Stimulated activated CD4-positive, alpha-beta T cell treated with anti-CD3 and anti-CD28 coated beads, Interleukin-2, amount 100 ng/mL, for 24 hours (primary cell): ENCODE measurements around the gene NAA30.

Experiments used
- DNase-seq, 2 donors: peaks; one replicate each; pipeline ENCODE4 v3.0.0-alpha.2; 2020

The NAA30 gene

DNA sequence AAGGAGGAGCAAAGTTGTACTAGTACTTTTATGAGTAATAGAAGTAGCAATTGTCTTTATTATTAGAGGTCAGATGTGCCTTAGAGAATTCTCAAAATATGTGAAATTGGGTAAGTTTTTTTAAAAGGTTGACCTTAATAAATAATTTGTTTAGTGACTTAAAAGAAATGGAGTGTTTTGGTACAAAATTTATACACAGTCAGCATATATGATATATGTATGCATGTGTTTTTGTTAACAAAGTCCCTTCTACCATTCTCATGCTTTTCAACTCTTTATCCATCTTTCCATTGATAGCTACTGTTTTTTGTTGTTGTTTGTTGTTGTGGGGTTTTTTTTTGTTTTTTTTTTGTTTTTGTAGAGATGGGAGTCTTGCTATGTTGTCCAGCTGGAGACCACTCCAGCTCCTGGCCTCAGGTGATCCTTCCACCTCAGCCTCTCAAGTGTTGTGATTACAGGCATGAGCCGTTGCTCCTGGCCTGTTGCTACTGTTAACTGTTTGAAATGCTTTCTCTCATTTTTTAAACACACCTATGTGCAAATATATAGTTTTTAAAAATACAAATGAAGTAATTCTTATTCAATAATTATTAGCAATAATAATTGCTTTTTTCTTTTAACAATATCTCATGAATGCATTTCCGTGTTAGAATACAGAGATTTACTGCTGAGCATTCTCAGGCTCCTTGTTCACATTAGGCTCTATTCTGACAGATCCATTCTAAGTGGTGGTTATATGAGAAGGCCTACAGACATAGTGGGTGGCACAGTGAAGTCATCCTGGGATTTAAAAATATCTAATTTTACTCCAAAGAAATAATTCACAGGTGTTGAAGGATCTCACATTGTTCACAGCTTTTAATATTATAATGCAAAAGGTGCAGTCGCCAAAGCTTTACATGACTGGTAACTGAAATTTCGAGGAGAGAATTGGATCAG lies 10.4 kb downstream of the NAA30 start:
- no peak for DNase-seq

DNA sequence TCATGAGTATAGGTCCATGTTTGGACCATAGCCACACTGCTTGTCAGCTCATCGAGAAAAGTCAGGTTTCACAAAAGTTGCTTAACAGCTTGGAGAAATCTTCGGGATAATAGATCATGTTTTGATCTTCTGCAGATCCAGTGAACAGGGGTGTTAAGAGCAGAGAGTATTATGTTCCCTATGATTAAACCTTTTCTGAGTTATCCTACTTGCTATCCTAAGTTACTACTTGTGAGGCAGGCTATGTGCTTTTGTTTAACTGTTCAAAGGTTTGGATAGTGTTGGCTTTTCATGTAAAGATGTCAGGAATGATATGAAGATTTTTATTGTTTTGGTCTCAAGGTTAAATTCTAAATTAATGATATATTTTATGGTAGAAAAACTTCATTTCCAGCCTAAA lies 11.1 kb downstream of the NAA30 start:
- no peak for DNase-seq

DNA sequence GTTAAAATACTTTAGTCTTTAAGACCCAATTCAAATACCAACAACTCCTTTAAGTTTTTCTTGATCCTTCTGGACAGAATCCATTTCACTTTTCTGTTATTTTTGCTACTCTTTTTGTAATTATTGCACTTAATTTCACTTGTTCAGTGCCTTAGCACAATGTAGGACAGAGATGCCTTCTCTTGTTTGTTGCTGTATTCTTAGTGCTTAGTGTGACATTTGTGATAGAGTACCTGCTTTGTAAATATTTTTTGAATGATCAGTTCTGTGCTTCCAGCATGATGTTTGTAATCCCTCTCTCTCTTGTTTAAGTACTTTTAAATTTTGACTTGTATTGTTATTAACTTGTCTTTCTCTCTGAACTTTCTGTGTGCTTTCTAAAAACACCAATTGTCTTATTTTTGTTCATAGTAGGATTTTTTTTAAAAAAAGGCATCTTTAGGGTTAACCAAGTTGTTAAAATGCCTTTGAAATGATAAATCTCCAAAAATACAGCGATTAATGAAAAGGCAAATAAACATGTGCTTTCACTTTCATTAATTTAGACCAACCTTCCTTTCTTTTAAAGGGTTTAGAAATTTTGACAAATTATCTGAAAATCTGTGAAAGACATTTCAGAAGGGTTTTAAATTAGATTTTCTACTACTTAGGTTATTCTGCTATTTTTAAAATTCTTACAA lies 11.9 kb downstream of the NAA30 start:
- no peak for DNase-seq

DNA sequence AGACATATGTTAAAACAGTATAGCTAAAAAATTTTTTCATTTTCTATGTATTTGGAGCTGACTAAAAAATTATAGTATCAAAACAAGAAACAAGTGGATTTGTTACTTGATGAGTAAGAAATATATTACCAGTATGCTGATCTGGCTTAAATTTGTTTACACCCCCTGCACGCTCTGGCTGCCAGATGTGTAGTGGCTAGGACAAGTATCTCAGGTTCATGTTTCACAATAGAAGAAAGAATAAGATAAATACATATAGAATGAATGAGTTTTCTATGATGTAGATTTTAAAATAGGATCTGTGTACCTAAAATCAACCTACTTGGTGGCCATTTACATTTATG lies 13.1 kb downstream of the NAA30 start:
- DNase-seq, result no peak

DNA sequence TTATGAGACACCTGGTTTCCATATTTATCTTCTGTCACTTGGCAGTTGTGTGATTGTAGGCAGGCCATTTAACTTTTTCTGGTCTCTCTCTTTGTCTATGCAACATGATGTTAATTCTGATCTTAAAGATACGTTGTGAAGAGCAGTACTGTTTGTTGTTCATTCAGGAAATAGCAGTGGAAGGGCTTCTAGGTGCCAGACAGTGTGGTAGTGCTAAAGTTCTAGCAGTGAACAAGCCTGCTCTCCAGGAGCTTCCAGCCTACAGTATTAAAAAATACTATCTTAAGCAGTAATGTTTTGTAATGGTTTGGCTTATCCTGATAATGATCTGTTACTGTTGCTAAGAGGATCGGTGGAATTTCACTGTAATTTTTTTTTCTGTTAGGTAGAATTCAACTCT lies 15.2 kb downstream of the NAA30 start:
- no peak for DNase-seq

DNA sequence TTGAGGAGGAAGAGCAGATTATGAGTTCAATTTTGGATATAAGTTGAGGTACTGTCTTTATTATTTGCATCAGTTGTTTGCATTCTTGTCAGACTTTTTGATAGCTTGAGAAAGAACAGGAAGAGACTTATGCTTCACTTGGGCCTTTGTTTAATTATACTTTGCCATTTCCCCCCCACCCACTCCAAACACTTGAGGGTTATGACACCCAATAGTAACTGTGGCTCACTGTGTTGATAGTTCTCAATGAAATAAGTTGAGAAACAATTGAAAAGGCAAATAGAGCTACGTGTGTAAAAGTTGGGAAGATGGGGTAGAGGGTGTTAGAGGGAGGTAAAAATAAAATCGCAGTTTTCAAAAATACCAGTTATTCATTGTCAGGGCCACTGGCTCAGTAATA lies 17.7 kb downstream of the NAA30 start:
- no peak for DNase-seq

DNA sequence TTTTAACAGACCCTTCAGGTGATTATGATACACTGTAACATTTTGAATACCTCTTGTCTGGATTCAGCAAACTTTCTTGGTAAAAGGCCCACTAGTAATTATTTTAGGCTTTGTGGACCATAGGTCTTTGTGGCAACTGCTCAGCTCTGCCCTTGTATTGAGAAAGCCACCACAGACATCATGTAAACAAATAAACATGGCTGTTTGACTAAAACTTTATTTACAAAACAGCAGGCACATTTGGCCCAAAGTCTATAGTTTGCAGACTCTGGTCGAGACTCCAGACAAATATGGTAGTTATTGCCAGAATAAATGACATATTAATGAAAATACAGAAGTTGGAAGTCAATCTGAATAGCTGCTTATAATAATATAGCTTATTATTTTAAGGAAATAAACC lies 18.2 kb downstream of the NAA30 start:
- DNase-seq, result no peak

DNA sequence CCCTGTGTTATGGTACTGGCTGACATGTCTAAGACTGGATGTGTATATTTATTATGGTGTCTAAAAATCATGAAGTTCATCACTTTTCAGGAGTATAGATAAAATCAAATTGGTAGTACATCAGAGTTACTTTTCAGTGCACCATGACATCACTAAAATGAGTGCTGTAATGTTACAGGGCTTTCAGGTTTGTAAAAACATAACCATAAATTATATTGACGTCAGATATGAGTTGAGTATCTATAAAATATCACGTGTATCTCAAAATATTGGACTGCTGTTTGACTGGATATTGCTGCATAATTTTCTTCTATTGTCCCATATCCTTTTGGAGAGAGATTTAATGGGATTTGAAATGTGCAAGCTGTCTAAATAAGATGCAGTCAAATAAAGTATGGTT lies 22.0 kb downstream of the NAA30 start:
- DNase-seq, result no peak

DNA sequence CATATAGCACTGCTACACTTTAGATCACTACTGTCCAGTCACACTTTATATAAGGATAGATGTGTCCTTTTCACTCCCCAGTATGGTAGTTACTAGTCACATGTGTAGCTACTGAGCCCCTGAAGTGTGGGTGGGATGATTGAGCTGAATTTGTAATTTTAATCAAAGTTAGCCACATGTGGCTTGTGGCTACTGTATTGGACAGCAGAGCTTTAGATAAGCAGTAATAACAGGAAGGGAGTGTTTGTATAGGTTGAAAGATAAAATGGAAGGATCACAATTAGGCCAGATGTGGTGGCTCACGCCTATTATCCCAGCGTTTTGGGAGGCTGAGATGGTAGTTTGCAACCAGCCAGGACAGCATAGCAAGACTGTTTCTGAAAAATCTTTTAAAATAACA lies 23.5 kb downstream of the NAA30 start:
- no peak for DNase-seq

DNA sequence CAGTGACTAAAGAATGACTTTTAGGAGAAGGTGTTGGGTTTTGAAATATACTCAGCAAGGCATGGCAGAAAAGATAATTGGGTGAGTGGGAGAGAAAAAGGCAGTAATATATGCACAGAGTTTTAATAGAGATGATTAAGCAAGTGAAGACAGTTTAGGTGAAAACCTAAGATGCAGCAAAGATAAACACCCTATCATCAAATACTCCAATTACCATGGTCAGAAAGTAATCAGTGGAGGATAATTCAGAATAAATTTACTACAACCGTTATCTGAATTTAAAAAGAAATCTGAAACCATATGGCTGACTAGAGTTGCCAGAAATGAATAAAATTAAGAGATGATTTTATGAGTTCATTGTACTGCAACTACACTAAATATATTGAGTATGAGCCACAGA lies 26.8 kb downstream of the NAA30 start:
- DNase-seq, result no peak

DNA sequence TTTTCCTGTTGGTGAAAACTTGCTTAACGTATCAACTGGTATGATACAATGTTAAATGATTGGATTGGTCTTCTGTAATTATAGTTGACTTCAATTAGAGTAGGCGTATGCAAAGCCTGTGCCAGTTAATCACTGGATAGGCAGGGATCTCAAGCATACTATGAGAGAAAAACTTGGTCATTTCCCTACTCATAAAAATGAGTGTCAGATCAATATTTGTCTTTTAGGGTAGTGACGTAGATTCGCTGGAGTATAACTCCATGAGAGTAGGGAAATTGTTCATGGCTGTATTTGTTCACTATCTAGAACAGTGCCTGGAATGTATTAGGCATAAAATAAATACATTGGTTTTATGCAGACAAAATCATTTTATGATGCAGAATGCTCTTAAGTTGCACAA lies 28.6 kb downstream of the NAA30 start:
- DNase-seq, result no peak

DNA sequence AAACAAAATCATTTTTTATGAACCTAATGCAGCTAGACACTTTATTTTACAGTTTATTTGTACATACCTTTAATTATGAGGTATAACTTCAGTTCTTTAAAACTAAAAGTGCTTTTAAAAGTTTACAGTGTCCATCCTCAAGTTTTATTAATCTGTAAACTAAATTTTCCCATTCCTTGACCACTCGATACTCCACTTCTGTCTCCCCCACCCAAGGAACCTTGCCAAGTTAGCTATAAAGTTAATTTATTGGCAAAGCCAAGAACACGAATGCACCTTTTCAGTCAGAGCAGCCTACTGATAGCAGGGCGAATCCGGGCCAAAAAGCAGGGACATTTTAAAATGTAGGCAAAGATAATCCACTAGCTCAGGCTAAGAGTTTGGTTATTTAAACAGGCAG lies 29.6 kb downstream of the NAA30 start:
- no peak for DNase-seq

DNA sequence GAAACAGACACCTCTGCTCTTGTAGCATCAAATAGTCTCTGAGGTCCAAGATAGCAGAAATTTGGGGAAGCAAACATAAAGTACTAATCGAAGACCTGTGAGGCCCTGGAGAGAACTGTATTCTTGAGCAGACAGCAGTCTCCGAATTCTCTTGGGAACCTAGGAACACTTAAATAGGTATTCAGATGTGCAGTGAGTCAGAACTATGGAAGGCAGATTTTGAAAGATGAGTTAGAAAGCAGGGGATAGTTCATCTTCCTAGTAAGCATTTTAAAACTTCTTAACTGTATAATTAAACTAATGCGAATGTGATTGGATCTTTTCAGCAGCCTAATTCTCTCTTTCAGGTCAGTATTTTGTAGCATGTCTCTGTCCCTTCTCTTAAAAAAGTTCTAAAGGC lies 30.6 kb downstream of the NAA30 start:
- no peak for DNase-seq

DNA sequence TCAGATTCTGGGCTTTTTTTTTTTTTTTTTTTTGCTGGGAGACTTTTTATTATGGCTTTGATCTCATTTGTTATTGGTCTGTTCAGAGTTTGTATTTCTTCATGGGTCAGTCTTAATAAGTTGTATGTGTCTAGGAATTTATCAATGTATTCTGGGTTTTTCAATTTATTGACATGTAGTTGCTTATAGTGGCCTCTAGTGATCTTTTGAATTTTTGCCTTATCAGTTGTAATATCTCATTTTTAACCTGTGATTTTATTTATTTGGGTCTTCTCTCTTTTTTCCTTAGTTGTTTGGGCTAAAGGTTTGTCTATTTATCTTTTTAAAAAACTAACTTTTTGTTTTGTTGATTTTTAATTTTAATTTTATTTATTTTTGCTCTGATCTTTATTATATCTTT lies 45.5 kb downstream of the NAA30 start:
- no peak for DNase-seq

DNA sequence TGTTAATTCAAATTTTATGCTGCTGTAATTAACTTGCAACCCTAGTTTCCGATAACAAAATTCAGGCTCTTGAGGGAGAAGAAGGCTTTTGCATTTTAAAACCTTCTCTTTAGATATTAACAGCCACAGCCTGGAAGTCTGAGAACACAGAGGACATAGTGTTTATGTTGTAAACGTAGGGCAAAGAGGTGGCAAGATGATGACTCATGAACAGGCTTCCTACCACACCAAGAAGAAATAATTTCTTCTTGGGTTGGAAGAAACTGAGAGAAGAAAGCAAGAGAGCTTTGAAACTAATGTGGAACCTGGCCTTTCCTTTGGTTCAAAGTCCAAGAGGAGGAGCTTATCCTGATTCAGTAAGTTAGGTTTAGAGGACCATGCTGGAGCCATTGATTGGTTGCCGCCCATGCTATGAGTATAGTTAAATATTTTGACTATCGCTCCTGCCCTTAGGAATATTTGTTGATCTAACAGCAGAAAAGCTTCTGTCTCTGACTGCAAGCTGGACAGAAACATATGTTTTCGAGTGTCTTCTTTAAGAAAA lies 71.5 kb downstream of the NAA30 start:
- DNase-seq, result no peak

DNA sequence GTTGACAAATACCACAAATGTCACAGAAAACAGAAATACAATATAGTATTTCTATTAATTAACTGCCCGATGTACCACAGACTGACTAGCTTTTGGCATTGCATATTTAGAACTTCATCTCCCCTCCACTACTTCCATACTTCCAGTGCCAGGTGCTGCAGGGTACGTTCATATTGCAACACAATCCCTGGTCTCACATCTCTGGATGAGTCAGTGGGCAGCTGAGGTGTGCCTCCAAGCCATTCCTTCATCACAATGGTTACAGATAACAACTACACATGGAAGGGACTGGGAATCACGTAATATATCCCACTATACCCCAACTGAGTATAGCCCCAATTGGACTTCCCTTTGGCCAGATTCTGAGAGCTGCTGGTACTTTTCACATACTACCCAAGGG lies 72.2 kb downstream of the NAA30 start:
- DNase-seq, result no peak

DNA sequence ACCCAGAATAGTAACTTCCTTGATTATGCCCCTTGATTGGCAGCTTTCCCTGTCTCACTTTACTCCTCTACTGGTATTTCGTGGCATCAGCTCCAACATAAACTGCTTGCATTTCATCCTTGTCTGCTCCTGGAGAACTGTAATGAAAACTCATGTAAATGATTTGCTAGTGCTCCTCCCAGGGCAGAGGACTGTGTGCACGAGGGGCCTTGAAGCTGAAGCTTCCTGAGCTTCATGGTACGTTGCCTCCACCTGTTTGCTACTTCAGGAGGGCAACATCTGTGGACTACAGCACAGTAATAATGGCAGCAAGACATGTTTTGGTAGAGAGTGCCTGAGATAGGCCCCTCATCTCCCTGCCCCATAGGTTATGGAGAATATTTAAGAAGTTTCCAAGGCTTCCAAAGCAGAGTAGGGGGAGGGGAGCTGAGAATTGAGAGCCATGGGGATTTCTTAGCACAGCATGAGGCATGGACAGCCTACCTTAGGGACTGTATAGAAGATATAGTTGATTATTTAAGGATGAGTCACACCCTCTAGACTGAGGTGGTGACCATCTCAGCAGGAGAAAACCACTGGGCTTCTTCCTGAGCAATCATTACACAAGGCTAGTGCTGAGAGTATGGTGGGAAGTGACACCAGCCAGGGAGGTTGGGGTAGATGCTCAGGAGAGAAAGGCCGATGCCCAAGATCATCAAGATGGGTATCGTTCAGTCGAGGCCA lies 73.8 kb downstream of the NAA30 start:
- no peak for DNase-seq
